Activated naive CD4-positive, alpha-beta T cell treated with anti-CD3 and anti-CD28 coated beads, Interleukin-2, amount 10 ng/mL, durations not matched to agents 7 days and 5 days (primary cell): ENCODE data around the gene DIS3L2.
"Not testable (repeated sequence)": the region's sequence is repeated elsewhere in the genome, so short reads cannot be mapped to it uniquely, and the experiment has no call there.

ENCODE experiments used
- CTCF ChIA-PET: fragments of 350-600 bp; sonication (Branson Sonifier 250); formaldehyde crosslinking; loops from one replicate; lab custom pipeline; 2021; ENCODE audit warnings: antibody characterized with exemption; lab: Charles Lee
- DNase-seq: peaks from one replicate; pipeline ENCODE4 v3.0.0-alpha.2; 2020
- H3K27ac Mint-ChIP-seq: one replicate; pipeline ENCODE4 v1.8.0; 2021; ENCODE audit warnings: mild to moderate bottlenecking, moderate library complexity, mixed read lengths
- H3K27me3 Mint-ChIP-seq: one replicate; pipeline ENCODE4 v1.8.0; 2021; ENCODE audit warnings: mild to moderate bottlenecking, mixed read lengths
- H3K36me3 Mint-ChIP-seq: one replicate; pipeline ENCODE4 v1.8.0; 2021; ENCODE audit warnings: mixed read lengths
- H3K4me1 Mint-ChIP-seq: one replicate; pipeline ENCODE4 v1.8.0; 2021; ENCODE audit warnings: mixed read lengths
- H3K4me3 Mint-ChIP-seq: one replicate; pipeline ENCODE4 v1.8.0; 2021; ENCODE audit warnings: mild to moderate bottlenecking, moderate library complexity, mixed read lengths
- H3K9me3 Mint-ChIP-seq: one replicate; pipeline ENCODE4 v1.8.0; 2021; ENCODE audit warnings: mixed read lengths

The DIS3L2 gene

GRCh38 chr2:232097758-232098157 is 136.2 kb downstream of the DIS3L2 start:
- DNase-seq = no peak
- H3K4me1 Mint-ChIP-seq = peaks cover 6% of the 10 kb centered on the region
- H3K27ac Mint-ChIP-seq = no peak overlapping the region
- peaks cover 32% of the 10 kb centered on the region for H3K36me3 Mint-ChIP-seq
- CTCF ChIA-PET = interaction anchor here (1.1 kb wide), 1 partner anchor 44 kb away, joined by 3 read pairs; no protein-coding TSS in a partner anchor
- no peaks in the 10 kb centered on the region for H3K27me3 Mint-ChIP-seq
- peaks cover 17% of the 10 kb centered on the region for H3K9me3 Mint-ChIP-seq
- no peak overlapping the region for H3K4me3 Mint-ChIP-seq

- H3K36me3 Mint-ChIP-seq = peaks cover 9% of the 10 kb centered on the region
- no peaks in the 10 kb centered on the region for H3K27me3 Mint-ChIP-seq
- peaks cover 1% of the 10 kb centered on the region for H3K4me1 Mint-ChIP-seq
- no peak overlapping the region for H3K4me3 Mint-ChIP-seq
- H3K27ac Mint-ChIP-seq = no peak overlapping the region
- DNase-seq = no peak
- CTCF ChIA-PET = no interaction called here
- H3K9me3 Mint-ChIP-seq = peaks cover 2% of the 10 kb centered on the region
Observed at GRCh38 chr2:232102380-232102779, 140.9 kb downstream of the DIS3L2 start.

- H3K27ac Mint-ChIP-seq = no peak overlapping the region
- H3K36me3 Mint-ChIP-seq = peaks cover 2% of the 10 kb centered on the region
- no peak for DNase-seq
- no peaks in the 10 kb centered on the region for H3K9me3 Mint-ChIP-seq
- H3K4me3 Mint-ChIP-seq = no peak overlapping the region
- H3K4me1 Mint-ChIP-seq = no peaks in the 10 kb centered on the region
- CTCF ChIA-PET = no interaction called here
- no peaks in the 10 kb centered on the region for H3K27me3 Mint-ChIP-seq
Observed at GRCh38 chr2:232103140-232103737, 141.7 kb downstream of the DIS3L2 start.

- Mint-ChIP-seq H3K27ac (no peak overlapping the region), H3K27me3 (no peaks in the 10 kb centered on the region), H3K9me3 (no peaks in the 10 kb centered on the region), H3K4me3 (no peak overlapping the region), H3K36me3 (peaks cover 2% of the 10 kb centered on the region), H3K4me1 (no peaks in the 10 kb centered on the region)
- CTCF ChIA-PET = no interaction called here
- no peak for DNase-seq
Observed at GRCh38 chr2:232104076-232104646, 142.6 kb downstream of the DIS3L2 start.

- Mint-ChIP-seq H3K27ac (no peak overlapping the region), H3K9me3 (no peaks in the 10 kb centered on the region), H3K36me3 (peaks cover 2% of the 10 kb centered on the region), H3K27me3 (no peaks in the 10 kb centered on the region), H3K4me1 (peaks cover 10% of the 10 kb centered on the region), H3K4me3 (no peak overlapping the region)
- CTCF ChIA-PET = no interaction called here
- DNase-seq = no peak
Observed at GRCh38 chr2:232111551-232111950, 150.0 kb downstream of the DIS3L2 start.

GRCh38 chr2:232113821-232114220 is 152.3 kb downstream of the DIS3L2 start:
- DNase-seq = no peak
- H3K4me3 Mint-ChIP-seq = no peak overlapping the region
- H3K9me3 Mint-ChIP-seq = no peaks in the 10 kb centered on the region
- CTCF ChIA-PET = no interaction called here
- H3K27ac Mint-ChIP-seq = no peak overlapping the region
- H3K27me3 Mint-ChIP-seq = no peaks in the 10 kb centered on the region
- H3K4me1 Mint-ChIP-seq = peaks cover 10% of the 10 kb centered on the region
- H3K36me3 Mint-ChIP-seq = peaks cover 4% of the 10 kb centered on the region

- H3K9me3 Mint-ChIP-seq, DNase-seq, H3K36me3 Mint-ChIP-seq, H3K4me3 Mint-ChIP-seq, H3K27ac Mint-ChIP-seq, CTCF ChIA-PET, H3K27me3 Mint-ChIP-seq: not testable (repeated sequence)
- H3K4me1 Mint-ChIP-seq = peaks cover 10% of the 10 kb centered on the region
Observed at GRCh38 chr2:232115728-232116361, 154.3 kb downstream of the DIS3L2 start.

- Mint-ChIP-seq H3K27me3 (no peaks in the 10 kb centered on the region), H3K9me3 (no peaks in the 10 kb centered on the region), H3K4me3 (no peak overlapping the region), H3K4me1 (peaks cover 10% of the 10 kb centered on the region), H3K36me3 (peaks cover 3% of the 10 kb centered on the region), H3K27ac (no peak overlapping the region)
- no peak for DNase-seq
- CTCF ChIA-PET = interaction anchor here (1.3 kb wide), 1 partner anchor 206 kb away, joined by 3 read pairs; no protein-coding TSS in a partner anchor
Observed at GRCh38 chr2:232116852-232117251, 155.3 kb downstream of the DIS3L2 start.

GRCh38 chr2:232117413-232117812 is 155.9 kb downstream of the DIS3L2 start:
- CTCF ChIA-PET = interaction anchor here (1.3 kb wide), 1 partner anchor 205 kb away, joined by 3 read pairs; no protein-coding TSS in a partner anchor
- H3K27ac Mint-ChIP-seq = no peak overlapping the region
- DNase-seq = no peak
- no peaks in the 10 kb centered on the region for H3K27me3 Mint-ChIP-seq
- H3K9me3 Mint-ChIP-seq = no peaks in the 10 kb centered on the region
- no peak overlapping the region for H3K4me3 Mint-ChIP-seq
- peaks cover 2% of the 10 kb centered on the region for H3K36me3 Mint-ChIP-seq
- peaks cover 10% of the 10 kb centered on the region for H3K4me1 Mint-ChIP-seq

- Mint-ChIP-seq H3K36me3 (peaks cover 2% of the 10 kb centered on the region), H3K27me3 (no peaks in the 10 kb centered on the region), H3K9me3 (no peaks in the 10 kb centered on the region), H3K4me3 (no peak overlapping the region), H3K27ac (no peak overlapping the region), H3K4me1 (peaks cover 4% of the 10 kb centered on the region)
- no peak for DNase-seq
- CTCF ChIA-PET = no interaction called here
Observed at GRCh38 chr2:232120911-232121310, 159.4 kb downstream of the DIS3L2 start.

GRCh38 chr2:232124309-232124708 is 162.8 kb downstream of the DIS3L2 start:
- Mint-ChIP-seq H3K9me3 (no peaks in the 10 kb centered on the region), H3K27ac (no peak overlapping the region), H3K27me3 (no peaks in the 10 kb centered on the region), H3K4me3 (no peak overlapping the region), H3K4me1 (peaks cover 4% of the 10 kb centered on the region), H3K36me3 (no peaks in the 10 kb centered on the region)
- DNase-seq = no peak
- CTCF ChIA-PET = no interaction called here

GRCh38 chr2:232126301-232127099 is 165.0 kb downstream of the DIS3L2 start:
- Mint-ChIP-seq H3K36me3 (peaks cover 8% of the 10 kb centered on the region), H3K9me3 (no peaks in the 10 kb centered on the region), H3K4me1 (peaks cover 4% of the 10 kb centered on the region), H3K27me3 (no peaks in the 10 kb centered on the region), H3K27ac (no peak overlapping the region), H3K4me3 (no peak overlapping the region)
- DNase-seq = no peak
- CTCF ChIA-PET = interaction anchor here (0.8 to 2.0 kb wide), 3 partner anchors 11 to 220 kb away, joined by 3 to 5 read pairs (median 4); no protein-coding TSS in a partner anchor

GRCh38 chr2:232129483-232129882 is 168.0 kb downstream of the DIS3L2 start:
- DNase-seq = no peak
- H3K4me1 Mint-ChIP-seq = no peaks in the 10 kb centered on the region
- H3K27me3 Mint-ChIP-seq = no peaks in the 10 kb centered on the region
- no peaks in the 10 kb centered on the region for H3K9me3 Mint-ChIP-seq
- H3K27ac Mint-ChIP-seq = no peak overlapping the region
- no peak overlapping the region for H3K4me3 Mint-ChIP-seq
- CTCF ChIA-PET = no interaction called here
- H3K36me3 Mint-ChIP-seq = peaks cover 20% of the 10 kb centered on the region

GRCh38 chr2:232132181-232132580 is 170.7 kb downstream of the DIS3L2 start:
- Mint-ChIP-seq H3K36me3 (peaks cover 20% of the 10 kb centered on the region), H3K4me1 (no peaks in the 10 kb centered on the region), H3K27me3 (no peaks in the 10 kb centered on the region), H3K4me3 (no peak overlapping the region), H3K9me3 (no peaks in the 10 kb centered on the region), H3K27ac (no peak overlapping the region)
- CTCF ChIA-PET = no interaction called here
- no peak for DNase-seq
